ENCODE results near the gene CRYM. TPM values are rescaled to one million over a fixed set of nuclear protein-coding genes. Genes with fewer than 3 reads are reported as not detected.
A peak's percentile ranks its signal among the peaks of the same experiment; 100 is the strongest.
"Not testable (repeated sequence)": the region's sequence is repeated elsewhere in the genome, so short reads cannot be mapped to it uniquely, and the experiment has no call there.

The CRYM gene
- polyA plus RNA-seq, 6 donors from 2014 or later = 2.4 to 13.0 (median 3.4) TPM

GRCh38 chr16:21256636-21257035, 21.5 kb downstream of the CRYM start:
- DNase-seq = no peak
- Mint-ChIP-seq H3K27ac (no peak overlapping the region), H3K4me3 (no peak overlapping the region), H3K9me3 (no peaks in the 10 kb centered on the region), H3K27me3 (peaks cover 4 to 29% (median 22%) of the 10 kb centered on the region in 3 donors), H3K36me3 (peaks cover 0 to 5% of the 10 kb centered on the region in 2 donors), H3K4me1 (peaks cover 0 to 3% (median under 1%) of the 10 kb centered on the region in 3 donors)
- no peak for ATAC-seq (ENCODE audit: low read depth in 2 of 2)

- Mint-ChIP-seq H3K4me1 (peaks cover 15 to 21% (median 19%) of the 10 kb centered on the region in 3 donors), H3K9me3 (no peaks in the 10 kb centered on the region), H3K27me3 (peaks cover 8 to 31% (median 20%) of the 10 kb centered on the region in 3 donors), H3K36me3 (no peaks in the 10 kb centered on the region), H3K4me3 (peak overlapping the region in 1 of 8 donors; percentile 1), H3K27ac (peak overlapping the region in 1 of 6 donors; percentile 44)
- DNase-seq (no peak), ATAC-seq (ENCODE audit: low read depth in 2 of 2) (no peak)
Observed at GRCh38 chr16:21253470-21253869, 24.6 kb downstream of the CRYM start.

- H3K9me3 Mint-ChIP-seq = no peaks in the 10 kb centered on the region
- H3K36me3 Mint-ChIP-seq = no peaks in the 10 kb centered on the region
- ATAC-seq (ENCODE audit: low read depth in 2 of 2) (peak; percentile 54 to 66), DNase-seq (no peak)
- peaks cover 8 to 18% (median 13%) of the 10 kb centered on the region in 3 donors for H3K27me3 Mint-ChIP-seq
- H3K4me1 Mint-ChIP-seq = peaks cover 15 to 21% (median 19%) of the 10 kb centered on the region in 3 donors
- peak overlapping the region in 5 of 8 donors; percentile 22 to 75 (median 50) for H3K4me3 Mint-ChIP-seq
- peak overlapping the region in 2 of 6 donors; percentile 6 to 14 for H3K27ac Mint-ChIP-seq
Observed at GRCh38 chr16:21250072-21250923, 27.8 kb downstream of the CRYM start.

GRCh38 chr16:21248179-21248578, 29.9 kb downstream of the CRYM start:
- Mint-ChIP-seq H3K4me1 (peaks cover 15 to 21% (median 19%) of the 10 kb centered on the region in 3 donors), H3K27me3 (peaks cover 4 to 21% (median 16%) of the 10 kb centered on the region in 3 donors)
- H3K36me3 Mint-ChIP-seq; H3K4me3 Mint-ChIP-seq; H3K9me3 Mint-ChIP-seq; ATAC-seq (ENCODE audit: low read depth in 2 of 2); H3K27ac Mint-ChIP-seq; DNase-seq: not testable (repeated sequence)

- Mint-ChIP-seq H3K27me3 (peaks cover 0 to 20% (median 8%) of the 10 kb centered on the region in 3 donors), H3K27ac (no peak overlapping the region), H3K4me3 (no peak overlapping the region), H3K4me1 (peaks cover under 1 to 2% (median 1%) of the 10 kb centered on the region in 3 donors), H3K36me3 (no peaks in the 10 kb centered on the region), H3K9me3 (no peaks in the 10 kb centered on the region)
- DNase-seq (no peak), ATAC-seq (ENCODE audit: low read depth in 2 of 2) (no peak)
Observed at GRCh38 chr16:21244518-21245215, 33.4 kb downstream of the CRYM start.

- no peaks in the 10 kb centered on the region for H3K9me3 Mint-ChIP-seq
- no peak for ATAC-seq (ENCODE audit: low read depth in 2 of 2)
- no peak for DNase-seq
- H3K27me3 Mint-ChIP-seq = peaks cover 0 to 20% (median 8%) of the 10 kb centered on the region in 3 donors
- no peaks in the 10 kb centered on the region for H3K36me3 Mint-ChIP-seq
- H3K27ac Mint-ChIP-seq = no peak overlapping the region
- no peak overlapping the region for H3K4me3 Mint-ChIP-seq
- no peaks in the 10 kb centered on the region for H3K4me1 Mint-ChIP-seq
Observed at GRCh38 chr16:21242756-21243155, 35.3 kb downstream of the CRYM start.

- Mint-ChIP-seq H3K27ac (no peak overlapping the region), H3K4me1 (no peaks in the 10 kb centered on the region), H3K4me3 (no peak overlapping the region), H3K27me3 (peaks cover under 1 to 25% (median 18%) of the 10 kb centered on the region in 3 donors), H3K36me3 (no peaks in the 10 kb centered on the region), H3K9me3 (peaks cover 0 to 3% (median 0%) of the 10 kb centered on the region in 7 donors)
- DNase-seq (no peak), ATAC-seq (ENCODE audit: low read depth in 2 of 2) (no peak)
Observed at GRCh38 chr16:21239646-21240045, 38.4 kb downstream of the CRYM start.

GRCh38 chr16:21236831-21237230, 41.3 kb downstream of the CRYM start:
- no peaks in the 10 kb centered on the region for H3K36me3 Mint-ChIP-seq

GRCh38 chr16:21235199-21235585, 42.9 kb downstream of the CRYM start:
- Mint-ChIP-seq H3K9me3 (peaks cover 0 to 4% (median 3%) of the 10 kb centered on the region in 7 donors), H3K27ac (no peak overlapping the region), H3K4me3 (no peak overlapping the region), H3K36me3 (no peaks in the 10 kb centered on the region), H3K4me1 (no peaks in the 10 kb centered on the region), H3K27me3 (peaks cover 22 to 52% (median 52%) of the 10 kb centered on the region in 3 donors)
- ATAC-seq (ENCODE audit: low read depth in 2 of 2) (no peak), DNase-seq (no peak)

More at GRCh38 chr16:21236831-21237230, 41.3 kb downstream of the CRYM start:
- Mint-ChIP-seq H3K4me3 (no peak overlapping the region), H3K27me3 (peaks cover 22 to 43% (median 36%) of the 10 kb centered on the region in 3 donors), H3K27ac (no peak overlapping the region), H3K4me1 (no peaks in the 10 kb centered on the region), H3K9me3 (peaks cover 0 to 4% (median 3%) of the 10 kb centered on the region in 7 donors)
- DNase-seq (no peak), ATAC-seq (ENCODE audit: low read depth in 2 of 2) (no peak)

GRCh38 chr16:21233521-21234150, 44.5 kb downstream of the CRYM start, which contains the start of gene ANKS4B:
Gene ANKS4B (plus strand): TSS chr16:21233699. CDS start chr16:21233738, 39 bp downstream.
- Mint-ChIP-seq H3K9me3 (peaks cover 0 to 4% (median 3%) of the 10 kb centered on the region in 7 donors), H3K4me3 (no peak within 1 kb of the TSS), H3K4me1 (no peaks in the 10 kb centered on the region), H3K27me3 (peaks cover 26 to 64% (median 63%) of the 10 kb centered on the region in 3 donors), H3K36me3 (no peaks in the 10 kb centered on the region), H3K27ac (peak within 1 kb of the TSS in 1 of 6 donors; percentile 19)
- DNase-seq (no peak), ATAC-seq (ENCODE audit: low read depth in 2 of 2) (no peak)

GRCh38 chr16:21233045-21233520, 45.0 kb downstream of the CRYM start:
- Mint-ChIP-seq H3K27me3 (peaks cover 27 to 70% (median 68%) of the 10 kb centered on the region in 3 donors), H3K4me3 (no peak overlapping the region), H3K27ac (no peak overlapping the region), H3K4me1 (no peaks in the 10 kb centered on the region), H3K36me3 (no peaks in the 10 kb centered on the region), H3K9me3 (peaks cover 0 to 4% (median 3%) of the 10 kb centered on the region in 7 donors)
- ATAC-seq (ENCODE audit: low read depth in 2 of 2) (no peak), DNase-seq (no peak)

- ATAC-seq (ENCODE audit: low read depth in 2 of 2) = no peak
- peaks cover 0 to 6% (median 0%) of the 10 kb centered on the region in 3 donors for H3K4me1 Mint-ChIP-seq
- H3K27me3 Mint-ChIP-seq = peaks cover 35 to 73% (median 72%) of the 10 kb centered on the region in 3 donors
Observed at GRCh38 chr16:21228361-21228872, 49.7 kb downstream of the CRYM start.

GRCh38 chr16:21227866-21228265, 50.2 kb downstream of the CRYM start:
- peaks cover 0 to 4% of the 10 kb centered on the region in 2 donors for H3K36me3 Mint-ChIP-seq
- no peak overlapping the region for H3K27ac Mint-ChIP-seq
- H3K4me1 Mint-ChIP-seq = peaks cover 0 to 6% (median 2%) of the 10 kb centered on the region in 3 donors
- no peak for DNase-seq
- H3K4me3 Mint-ChIP-seq = no peak overlapping the region
- peaks cover 32 to 72% (median 72%) of the 10 kb centered on the region in 3 donors for H3K27me3 Mint-ChIP-seq
- ATAC-seq (ENCODE audit: low read depth in 2 of 2) = no peak
- H3K9me3 Mint-ChIP-seq = no peaks in the 10 kb centered on the region

More at GRCh38 chr16:21228361-21228872, 49.7 kb downstream of the CRYM start:
- no peak for DNase-seq
- Mint-ChIP-seq H3K4me3 (no peak overlapping the region), H3K27ac (peak overlapping the region in 1 of 6 donors; percentile 23), H3K9me3 (no peaks in the 10 kb centered on the region), H3K36me3 (peaks cover 0 to 4% of the 10 kb centered on the region in 2 donors)

Data from naive B cell (primary cell).